Fibroblast of lung (primary cell): ENCODE data around the gene TNRC6A.

ENCODE experiments used
- CTCF ChIP-seq, 2 donors: IDR thresholded peaks in 1 of 2; conservative IDR thresholded peaks in 1 of 2; 1 replicate in 1 of 2; 2 replicates in 1 of 2; pipeline ENCODE4 v1.5.1; 2011 to 2012; ENCODE audit warnings: low read length in 2 of 2, control low read depth in 1 of 2, inconsistent platforms in 1 of 2, low read depth in 1 of 2, mild to moderate bottlenecking in 1 of 2
- EZH2 ChIP-seq: IDR thresholded peaks from 2 replicates; pipeline ENCODE4 v1.5.1; 2012; ENCODE audit warnings: low read length, control low read depth, mild to moderate bottlenecking; ENCODE audit errors: missing control alignments

GRCh38 chr16:24769806-24770205 lies 40.4 kb downstream of the TNRC6A start:
- TF ChIP-seq CTCF (conservative IDR thresholded peaks at IDR 0.05 in 1 of 2, IDR thresholded peaks at IDR 0.05 in 1 of 2; ENCODE audit: low read depth in 1 of 2, low read length in 2 of 2) (no peak), EZH2 (no peak)
